Stimulated activated CD8-positive, alpha-beta memory T cell treated with anti-CD3 and anti-CD28 coated beads, Interleukin-7, amount 100 ng/mL, for 24 hours (primary cell): ENCODE results near the gene CPNE2.
"Not testable (repeated sequence)": the region's sequence is repeated elsewhere in the genome, so short reads cannot be mapped to it uniquely, and the experiment has no call there.

Source experiments
- DNase-seq: peaks from one replicate; pipeline ENCODE4 v3.0.0-alpha.2; 2020; ENCODE audit warnings: low read depth

CPNE2 gene

GRCh38 chr16:57167538-57167937 is 75.2 kb downstream of the CPNE2 start:
- no peak for DNase-seq

GRCh38 chr16:57167953-57168352 is 75.6 kb downstream of the CPNE2 start:
- DNase-seq, result no peak

GRCh38 chr16:57169327-57169726 is 76.9 kb downstream of the CPNE2 start:
- DNase-seq, result no peak

- no peak for DNase-seq
Observed at GRCh38 chr16:57172721-57173290, 80.4 kb downstream of the CPNE2 start.

GRCh38 chr16:57175896-57176295 is 83.5 kb downstream of the CPNE2 start:
- DNase-seq, result no peak

- DNase-seq, result no peak
Observed at GRCh38 chr16:57178196-57178595, 85.8 kb downstream of the CPNE2 start.

- no peak for DNase-seq
Observed at GRCh38 chr16:57178793-57179212, 86.4 kb downstream of the CPNE2 start.

- no peak for DNase-seq
Observed at GRCh38 chr16:57179215-57179828, 86.9 kb downstream of the CPNE2 start.

- no peak for DNase-seq
Observed at GRCh38 chr16:57184113-57184512, 91.7 kb downstream of the CPNE2 start.

GRCh38 chr16:57184887-57185445 is 92.6 kb downstream of the CPNE2 start:
- no peak for DNase-seq

GRCh38 chr16:57185446-57185944 is 93.1 kb downstream of the CPNE2 start:
- peak; percentile 13 for DNase-seq

- DNase-seq, result peak; percentile 92
Observed at GRCh38 chr16:57185945-57186871, 93.8 kb downstream of the CPNE2 start, which contains the start of the genes PSME3IP1 and RSPRY1. PSME3IP1 (minus strand) TSS chr16:57186039; CDS start chr16:57173854, 12,185 bp downstream. RSPRY1 (plus strand) TSS chr16:57186329; CDS start chr16:57204659, 18,330 bp downstream.

GRCh38 chr16:57186872-57187854 is 94.8 kb downstream of the CPNE2 start:
- no peak for DNase-seq

GRCh38 chr16:57187902-57188710 is 95.7 kb downstream of the CPNE2 start:
- not testable (repeated sequence) for DNase-seq

- DNase-seq, result no peak
Observed at GRCh38 chr16:57188711-57189002, 96.3 kb downstream of the CPNE2 start.

- DNase-seq, result not testable (repeated sequence)
Observed at GRCh38 chr16:57189527-57189926, 97.1 kb downstream of the CPNE2 start.

- no peak for DNase-seq
Observed at GRCh38 chr16:57190136-57190535, 97.8 kb downstream of the CPNE2 start.

GRCh38 chr16:57191056-57191571 is 98.7 kb downstream of the CPNE2 start:
- DNase-seq, result no peak

GRCh38 chr16:57192146-57192545 is 99.8 kb downstream of the CPNE2 start:
- DNase-seq, result no peak
